Thoracic aorta (tissue), 2 donors: ENCODE measurements around the gene NCOA5. TPM values are rescaled to one million over a fixed set of nuclear protein-coding genes. Genes with fewer than 3 reads are reported as not detected.

Experiments used
- ATAC-seq: fragments of 150-250 bp; one replicate; pipeline ENCODE4 v1.8.0; 2017; ENCODE audit warnings: low read depth; ENCODE audit not compliant: insufficient number of reproducible peaks, low FRiP score
- DNase-seq: peaks from one replicate; pipeline ENCODE4 v3.0.0-alpha.2; 2020; ENCODE audit warnings: low spot score
- H3K27ac ChIP-seq, 2 donors: fragments of 200-600 bp; sonication (generic); 1 replicate in 1 of 2; 2 replicates in 1 of 2; pipeline ENCODE4 v1.5.1; 2016; ENCODE audit warnings: mild to moderate bottlenecking in 2 of 2, moderate library complexity in 2 of 2
- H3K27me3 ChIP-seq: fragments of 200-600 bp; sonication (generic); replicated peaks from 2 replicates; pipeline ENCODE4 v1.6.0; 2016; ENCODE audit warnings: mild to moderate bottlenecking; ENCODE audit not compliant: insufficient read depth
- H3K36me3 ChIP-seq: fragments of 200-600 bp; sonication (generic); one replicate; pipeline ENCODE4 v1.5.1; 2016
- H3K4me1 ChIP-seq, 2 donors: fragments of 200-600 bp; sonication (generic); 1 replicate in 1 of 2; 2 replicates in 1 of 2; pipeline versions ENCODE4 v1.5.1 to v1.6.0; 2016; ENCODE audit warnings: low read depth in 2 of 2, mild to moderate bottlenecking in 1 of 2; ENCODE audit not compliant: control insufficient read depth in 1 of 2
- H3K4me3 ChIP-seq: fragments of 200-600 bp; sonication (generic); 2 replicates; pipeline ENCODE4 v1.5.1; 2016; ENCODE audit warnings: mild to moderate bottlenecking
- H3K9me3 ChIP-seq: fragments of 200-600 bp; sonication (generic); 2 replicates; pipeline ENCODE4 v1.5.1; 2016
- CTCF ChIP-seq: fragments of 200-600 bp; sonication (generic); IDR thresholded peaks from one replicate; pipeline ENCODE4 v1.5.1; 2019; ENCODE audit warnings: antibody characterized with exemption
- total RNA-seq, 2 donors: library from RNA; depleted of rRNA; stranded (reverse); fragments of >200 nt; gene quantifications; one replicate each; pipeline versions ENCODE4 v1.1.0 to v1.2.3, GENCODE V29; 2016

The NCOA5 gene
- total RNA-seq, 2 donors from 2014 or later = 23.7 to 28.6 TPM

- TF ChIP-seq CTCF = no peak
- ATAC-seq (no peak), DNase-seq (no peak)
- Histone ChIP-seq H3K9me3 (no peaks in the 10 kb centered on the region), H3K4me1 (no peaks in the 10 kb centered on the region), H3K27me3 (peaks cover 4% of the 10 kb centered on the region), H3K36me3 (no peaks in the 10 kb centered on the region), H3K4me3 (no peak overlapping the region), H3K27ac (no peak overlapping the region)
Measured at GRCh38 chr20:46035713-46036112, 54.0 kb downstream of the NCOA5 start.

DNA sequence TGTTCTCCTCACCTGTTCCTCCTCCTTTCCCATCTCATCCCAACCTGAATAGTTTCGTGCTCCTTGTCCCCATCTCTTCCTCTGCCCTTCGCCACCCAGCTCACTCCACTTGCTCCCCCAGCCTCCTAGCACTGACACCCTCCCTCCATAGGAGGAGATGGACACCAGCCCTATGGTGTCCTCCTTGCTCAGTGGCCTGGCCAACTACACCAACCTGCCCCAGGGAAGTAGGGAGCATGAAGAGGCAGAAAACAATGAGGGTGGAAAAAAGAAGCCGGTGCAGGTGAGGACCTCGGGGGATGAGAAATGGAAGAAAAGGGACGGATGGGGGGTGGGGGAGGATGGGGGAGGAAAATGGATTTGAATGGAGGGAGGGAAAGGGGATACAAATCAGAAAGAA lies 54.5 kb downstream of the NCOA5 start:
- no peak overlapping the region for H3K27ac ChIP-seq
- ATAC-seq (no peak), DNase-seq (no peak)
- H3K27me3 ChIP-seq = peaks cover 4% of the 10 kb centered on the region
- H3K4me3 ChIP-seq = no peak overlapping the region
- H3K4me1 ChIP-seq = no peaks in the 10 kb centered on the region
- no peaks in the 10 kb centered on the region for H3K36me3 ChIP-seq
- TF ChIP-seq CTCF = no peak
- no peaks in the 10 kb centered on the region for H3K9me3 ChIP-seq

- H3K27me3 ChIP-seq = peaks cover 4% of the 10 kb centered on the region
- TF ChIP-seq CTCF = no peak
- DNase-seq (no peak), ATAC-seq (no peak)
- H3K4me1 ChIP-seq = no peaks in the 10 kb centered on the region
- no peak overlapping the region for H3K4me3 ChIP-seq
- H3K36me3 ChIP-seq = no peaks in the 10 kb centered on the region
- H3K9me3 ChIP-seq = no peaks in the 10 kb centered on the region
- H3K27ac ChIP-seq = no peak overlapping the region
Measured at GRCh38 chr20:46034039-46034438, 55.7 kb downstream of the NCOA5 start.

GRCh38 chr20:46031701-46032254 lies 58.0 kb downstream of the NCOA5 start:
- Histone ChIP-seq H3K27me3 (peaks cover 4% of the 10 kb centered on the region), H3K36me3 (no peaks in the 10 kb centered on the region)

GRCh38 chr20:46031014-46031569 lies 58.7 kb downstream of the NCOA5 start:
- DNase-seq = no peak
- H3K4me1 ChIP-seq = no peaks in the 10 kb centered on the region
- TF ChIP-seq CTCF = no peak
- H3K36me3 ChIP-seq = no peaks in the 10 kb centered on the region
- ATAC-seq = no peak
- no peak overlapping the region for H3K4me3 ChIP-seq
- H3K27me3 ChIP-seq = peaks cover 4% of the 10 kb centered on the region
- no peak overlapping the region for H3K27ac ChIP-seq
- no peaks in the 10 kb centered on the region for H3K9me3 ChIP-seq

More at GRCh38 chr20:46031701-46032254, 58.0 kb downstream of the NCOA5 start:
- Histone ChIP-seq H3K4me1 (no peaks in the 10 kb centered on the region), H3K4me3 (no peak overlapping the region), H3K9me3 (no peaks in the 10 kb centered on the region), H3K27ac (no peak overlapping the region)
- DNase-seq = no peak
- no peak for TF ChIP-seq CTCF
- no peak for ATAC-seq
